Sigmoid colon (tissue), 7 donors: Measurements from ENCODE around the gene LIN52. TPM values are rescaled to one million over a fixed set of nuclear protein-coding genes. Genes with fewer than 3 reads are reported as not detected.

ENCODE experiments used
- DNase-seq: peaks from one replicate; pipeline ENCODE4 v3.0.0-alpha.2; 2019
- H3K27ac ChIP-seq, 4 donors: fragments of 200-600 bp; sonication (generic); one replicate each; pipeline ENCODE4 v1.5.1; 2016 to 2019; ENCODE audit warnings: mild to moderate bottlenecking in 1 of 4
- H3K27me3 ChIP-seq, 3 donors: fragments of 200-600 bp; sonication (generic); one replicate each; pipeline ENCODE4 v1.5.1; 2019; ENCODE audit warnings: mild to moderate bottlenecking in 1 of 3
- H3K36me3 ChIP-seq, 4 donors: fragments of 200-600 bp; sonication (generic); one replicate each; pipeline ENCODE4 v1.5.1; 2016 to 2019
- H3K4me1 ChIP-seq, 4 donors: fragments of 200-600 bp; sonication (generic); one replicate each; pipeline ENCODE4 v1.5.1; 2017 to 2019
- H3K4me3 ChIP-seq, 4 donors: fragments of 200-600 bp; sonication (generic); one replicate each; pipeline ENCODE4 v1.5.1; 2017 to 2019; ENCODE audit warnings: mild to moderate bottlenecking in 2 of 4, moderate library complexity in 1 of 4
- H3K9me3 ChIP-seq, 4 donors: fragments of 200-600 bp in 3 of 4; sonication (generic) in 3 of 4; one replicate each; pipeline versions ENCODE4 v1.5.1 to v1.6.1; 2013 to 2019
- CTCF ChIP-seq, 4 experiments: fragments of 450-650 bp in 3 of 4; fragments of 200-600 bp in 1 of 4; IDR thresholded peaks; one replicate each; pipeline ENCODE4 v1.5.1; 2016 to 2019; ENCODE audit warnings: antibody characterized with exemption in 4 of 4, mild to moderate bottlenecking in 3 of 4, moderate library complexity in 2 of 4
- EP300 ChIP-seq, 4 donors: sonication (generic); formaldehyde crosslinking; IDR thresholded peaks; one replicate each; pipeline ENCODE4 v1.6.1; 2017; ENCODE audit warnings: antibody characterized with exemption in 4 of 4
- POLR2A ChIP-seq, 2 donors: fragments of 450-650 bp; IDR thresholded peaks; one replicate each; pipeline ENCODE4 v1.6.1; 2016; ENCODE audit warnings: antibody characterized with exemption in 2 of 2, mild to moderate bottlenecking in 2 of 2, moderate library complexity in 2 of 2
- POLR2AphosphoS5 ChIP-seq, 4 donors: sonication (generic); formaldehyde crosslinking; IDR thresholded peaks; one replicate each; pipeline ENCODE4 v1.6.1; 2017; ENCODE audit warnings: antibody characterized with exemption in 4 of 4
- WGBS, 2 donors: extraction: QIAGEN DNeasy Blood & Tissue Kit; methylation state at CpG; one replicate each; pipeline ENCODE4 v1.1.7; 2013; 5-methylcytosine and 5-hydroxymethylcytosine counted together
- intact Hi-C: fragments of 100-400 bp; cut with DNase I; formaldehyde crosslinking; loops from one replicate; pipeline ENCODE4 v1.15.1; 2023
- polyA plus RNA-seq, 3 donors: library from polyadenylated mRNA; stranded (reverse); fragments of 200-250 nt; gene quantifications; one replicate each; pipeline ENCODE4 v1.2.3, GENCODE V29; 2013
- total RNA-seq, 4 donors: library from RNA; depleted of rRNA; stranded (reverse); fragments of >200 nt; gene quantifications; one replicate each; pipeline ENCODE4 v1.1.0, GENCODE V29; 2016
- donor health status: healthy with polysubstance abuse.
- donor health status: Bipolar disorder and iron deficiency.
- donor health status: healthy.

LIN52 gene
- total and polyA plus RNA-seq, 7 donors, result 3.7 to 11.1 (median 9.1) TPM

- intact Hi-C loops, result no loop called here
- TF ChIP-seq CTCF (IDR thresholded peaks at IDR 0.05) (no peak), POLR2A (IDR thresholded peaks at IDR 0.05) (no peak), POLR2AphosphoS5 (IDR thresholded peaks at IDR 0.05) (no peak), EP300 (IDR thresholded peaks at IDR 0.05) (no peak)
- Histone ChIP-seq H3K27me3 (no peaks in the 10 kb centered on the region), H3K4me3 (no peak overlapping the region), H3K36me3 (no peaks in the 10 kb centered on the region), H3K4me1 (peaks cover 0 to 24% (median 11%) of the 10 kb centered on the region in 4 donors), H3K27ac (no peak overlapping the region), H3K9me3 (no peaks in the 10 kb centered on the region)
- 66 to 82% methylated on average over 3 of the region's 3 CpGs for WGBS, 2 donors
- DNase-seq, result no peak
These were observed 60.0 kb downstream of the LIN52 start for GRCh38 chr14:74144789-74145188.

DNA sequence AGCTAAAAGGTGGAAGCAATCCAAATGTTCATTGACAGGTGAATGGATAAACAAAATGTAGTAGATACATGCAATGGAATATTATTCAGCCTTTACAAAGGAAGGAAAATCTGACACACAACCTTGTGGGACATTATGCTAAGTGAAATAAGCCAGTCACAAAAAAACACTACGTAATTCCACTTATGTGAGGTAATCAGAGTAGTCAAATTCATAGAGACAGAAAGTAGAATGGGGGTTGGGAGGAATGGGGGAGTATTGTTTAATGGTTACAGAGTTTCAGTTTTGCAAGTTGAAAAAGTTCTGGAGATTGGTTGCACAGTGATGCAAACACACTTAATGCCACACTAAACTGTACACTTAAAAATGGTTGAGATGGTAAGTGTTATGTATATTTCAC lies 62.8 kb downstream of the LIN52 start:
- DNase-seq, result no peak
- intact Hi-C loops, result no loop called here
- Histone ChIP-seq H3K27me3 (no peaks in the 10 kb centered on the region), H3K36me3 (no peaks in the 10 kb centered on the region), H3K4me3 (no peak overlapping the region), H3K4me1 (no peaks in the 10 kb centered on the region), H3K27ac (no peak overlapping the region), H3K9me3 (no peaks in the 10 kb centered on the region)
- 90 to 94% methylated on average over 1 of the region's 1 CpG for WGBS, 2 donors
- TF ChIP-seq POLR2A (IDR thresholded peaks at IDR 0.05) (no peak), CTCF (IDR thresholded peaks at IDR 0.05) (no peak), EP300 (IDR thresholded peaks at IDR 0.05) (no peak), POLR2AphosphoS5 (IDR thresholded peaks at IDR 0.05) (no peak)

GRCh38 chr14:74148705-74149104 lies 63.9 kb downstream of the LIN52 start:
- Histone ChIP-seq H3K27me3 (no peaks in the 10 kb centered on the region), H3K9me3 (no peaks in the 10 kb centered on the region), H3K36me3 (no peaks in the 10 kb centered on the region), H3K27ac (no peak overlapping the region), H3K4me1 (no peaks in the 10 kb centered on the region), H3K4me3 (no peak overlapping the region)
- TF ChIP-seq EP300 (IDR thresholded peaks at IDR 0.05), result no peak
- TF ChIP-seq CTCF (IDR thresholded peaks at IDR 0.05), result no peak
- TF ChIP-seq POLR2AphosphoS5 (IDR thresholded peaks at IDR 0.05), result no peak
- TF ChIP-seq POLR2A (IDR thresholded peaks at IDR 0.05), result no peak
- intact Hi-C loops, result no loop called here
- no peak for DNase-seq
- WGBS, 2 donors, result 87 to 97% methylated on average over 2 of the region's 2 CpGs

DNA sequence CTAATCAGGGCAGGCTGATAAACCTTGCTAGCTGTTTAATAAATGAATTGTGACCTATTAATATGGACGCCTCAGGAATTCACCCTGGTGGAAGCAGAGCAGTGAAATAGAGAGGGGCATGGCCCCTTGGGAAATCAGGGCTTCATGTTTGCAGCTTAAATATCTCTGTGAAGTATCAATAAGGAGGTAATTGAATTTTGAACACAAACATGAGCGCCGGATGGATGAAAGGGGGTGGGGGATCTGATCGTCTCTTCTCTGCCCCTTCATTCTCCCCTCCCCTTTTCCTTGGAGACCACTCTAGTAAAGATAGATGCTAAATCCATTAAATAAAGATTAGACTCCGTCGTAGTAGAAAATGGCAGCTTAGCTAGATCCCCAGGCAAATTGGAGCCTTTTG lies 70.5 kb downstream of the LIN52 start:
- no peak overlapping the region for H3K4me3 ChIP-seq
- DNase-seq, result no peak
- intact Hi-C loops, result no loop called here
- WGBS, 2 donors, result 81 to 88% methylated on average over 6 of the region's 6 CpGs
- no peaks in the 10 kb centered on the region for H3K36me3 ChIP-seq
- no peaks in the 10 kb centered on the region for H3K27me3 ChIP-seq
- no peak for TF ChIP-seq CTCF (IDR thresholded peaks at IDR 0.05)
- H3K4me1 ChIP-seq, result no peaks in the 10 kb centered on the region
- H3K9me3 ChIP-seq, result no peaks in the 10 kb centered on the region
- no peak overlapping the region for H3K27ac ChIP-seq

DNA sequence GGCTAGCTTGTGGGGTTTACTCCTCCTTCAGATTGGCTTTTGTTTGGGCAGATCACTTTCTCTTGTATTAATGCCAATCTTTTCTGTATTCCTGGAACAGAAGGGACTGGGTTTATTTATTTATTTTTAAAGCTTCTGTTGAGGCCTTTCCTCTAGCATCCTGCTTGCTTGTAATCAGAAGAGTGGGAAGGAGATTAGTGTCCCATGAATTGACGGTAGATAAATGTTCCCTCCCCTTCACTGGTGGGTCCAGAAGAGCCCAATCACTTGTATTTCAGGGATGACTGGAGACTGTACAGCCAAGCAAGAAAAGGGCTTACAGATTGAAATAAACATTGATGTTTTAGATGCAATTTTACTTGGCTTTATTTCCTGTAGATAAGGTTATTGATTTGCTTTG lies 71.0 kb downstream of the LIN52 start:
- no peak for TF ChIP-seq POLR2AphosphoS5 (IDR thresholded peaks at IDR 0.05)
- no peak for TF ChIP-seq CTCF (IDR thresholded peaks at IDR 0.05)
- TF ChIP-seq POLR2A (IDR thresholded peaks at IDR 0.05), result no peak
- TF ChIP-seq EP300 (IDR thresholded peaks at IDR 0.05), result no peak
- no peaks in the 10 kb centered on the region for H3K36me3 ChIP-seq
- WGBS, 2 donors, result 87 to 88% methylated on average over 1 of the region's 1 CpG
- no peaks in the 10 kb centered on the region for H3K9me3 ChIP-seq
- no peak for DNase-seq
- no peak overlapping the region for H3K27ac ChIP-seq
- intact Hi-C loops, result no loop called here
- no peaks in the 10 kb centered on the region for H3K27me3 ChIP-seq
- no peak overlapping the region for H3K4me3 ChIP-seq
- no peaks in the 10 kb centered on the region for H3K4me1 ChIP-seq
